HG03460 (cell line): ENCODE data around the gene GPR45.
"Not testable (repeated sequence)": the region's sequence is repeated elsewhere in the genome, so short reads cannot be mapped to it uniquely, and the experiment has no call there.

Experiments used
- ATAC-seq: cut with Tn5 transposase; IDR thresholded peaks from one replicate; pipeline ENCODE4 v1.9.1; 2021; ENCODE audit not compliant: unreplicated experiment

Gene GPR45, protein sequence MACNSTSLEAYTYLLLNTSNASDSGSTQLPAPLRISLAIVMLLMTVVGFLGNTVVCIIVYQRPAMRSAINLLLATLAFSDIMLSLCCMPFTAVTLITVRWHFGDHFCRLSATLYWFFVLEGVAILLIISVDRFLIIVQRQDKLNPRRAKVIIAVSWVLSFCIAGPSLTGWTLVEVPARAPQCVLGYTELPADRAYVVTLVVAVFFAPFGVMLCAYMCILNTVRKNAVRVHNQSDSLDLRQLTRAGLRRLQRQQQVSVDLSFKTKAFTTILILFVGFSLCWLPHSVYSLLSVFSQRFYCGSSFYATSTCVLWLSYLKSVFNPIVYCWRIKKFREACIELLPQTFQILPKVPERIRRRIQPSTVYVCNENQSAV

DNA sequence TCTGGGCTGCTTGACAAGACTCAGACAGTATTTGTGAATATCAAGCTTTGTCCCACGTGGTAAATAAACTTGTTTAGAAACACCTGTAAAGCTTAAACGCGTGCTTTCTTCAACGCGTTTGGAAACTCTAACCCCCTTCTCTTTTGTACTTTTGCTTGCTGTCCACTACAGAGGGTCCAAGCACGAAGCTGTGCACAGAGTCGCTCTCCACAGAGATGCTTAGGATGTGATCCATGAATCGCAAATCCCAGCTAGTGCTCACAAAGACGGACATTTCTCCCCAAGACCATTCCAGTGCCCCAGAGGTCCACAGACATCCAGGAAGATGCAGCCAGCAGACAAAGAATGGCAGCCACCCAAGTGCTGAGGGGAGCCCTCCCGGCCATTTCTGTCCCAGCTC, at the start of gene GPR45:
TSS of gene GPR45 (plus strand) at position 301 of the 400 bp plus-strand sequence. CDS start 116 bp downstream, outside the sequence.
- no peak for ATAC-seq

DNA sequence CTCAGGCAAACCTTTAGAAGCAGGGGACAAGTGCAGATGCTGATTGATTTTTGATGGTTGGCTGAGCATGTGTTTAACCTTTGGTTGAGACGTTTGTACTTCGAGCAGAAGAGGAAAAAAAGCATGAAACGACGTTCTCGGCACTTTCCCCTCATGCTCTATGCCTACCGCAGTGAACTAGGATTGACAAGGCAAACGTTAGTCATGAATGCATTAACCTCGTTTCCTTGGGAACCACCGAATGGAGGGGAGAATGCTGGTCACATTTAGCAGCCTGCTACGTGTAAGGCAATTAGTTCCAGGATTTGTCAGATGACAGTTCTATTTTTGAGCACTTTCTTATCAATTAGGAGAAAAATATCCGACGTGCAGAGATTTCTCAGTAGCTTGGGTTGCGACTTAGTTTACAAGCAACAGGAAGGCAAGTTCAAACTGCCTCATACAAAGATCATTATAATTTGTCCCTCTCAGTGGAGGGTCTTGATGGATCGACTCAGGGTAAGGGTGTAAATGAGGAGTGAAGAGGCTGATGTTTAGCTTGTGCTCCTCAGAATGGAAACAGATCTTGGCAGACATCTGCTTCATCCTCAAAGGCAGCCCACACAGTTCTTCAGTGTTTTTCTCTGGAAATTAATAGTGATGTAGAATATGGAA, 47.4 kb upstream of the GPR45 start:
- no peak for ATAC-seq

DNA sequence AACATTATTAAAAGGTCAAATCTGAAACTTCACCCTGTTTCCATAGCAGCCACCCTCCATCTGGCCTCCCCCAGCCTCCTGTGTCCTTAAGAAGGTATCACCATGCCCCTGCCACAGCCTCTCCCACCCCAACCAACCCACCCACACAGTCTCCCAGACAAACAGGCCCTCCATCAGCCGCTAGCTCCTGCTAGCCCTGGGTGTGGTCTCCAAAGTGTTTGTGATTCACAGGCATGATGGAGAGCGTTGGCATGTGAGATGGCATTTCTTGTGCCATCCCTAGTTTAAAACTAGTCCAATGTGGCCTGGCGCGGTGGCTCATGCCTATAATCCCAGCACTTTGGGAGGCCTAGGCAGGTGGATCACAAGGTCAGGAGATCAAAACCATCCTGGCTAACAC, 44.9 kb upstream of the GPR45 start:
- no peak for ATAC-seq

DNA sequence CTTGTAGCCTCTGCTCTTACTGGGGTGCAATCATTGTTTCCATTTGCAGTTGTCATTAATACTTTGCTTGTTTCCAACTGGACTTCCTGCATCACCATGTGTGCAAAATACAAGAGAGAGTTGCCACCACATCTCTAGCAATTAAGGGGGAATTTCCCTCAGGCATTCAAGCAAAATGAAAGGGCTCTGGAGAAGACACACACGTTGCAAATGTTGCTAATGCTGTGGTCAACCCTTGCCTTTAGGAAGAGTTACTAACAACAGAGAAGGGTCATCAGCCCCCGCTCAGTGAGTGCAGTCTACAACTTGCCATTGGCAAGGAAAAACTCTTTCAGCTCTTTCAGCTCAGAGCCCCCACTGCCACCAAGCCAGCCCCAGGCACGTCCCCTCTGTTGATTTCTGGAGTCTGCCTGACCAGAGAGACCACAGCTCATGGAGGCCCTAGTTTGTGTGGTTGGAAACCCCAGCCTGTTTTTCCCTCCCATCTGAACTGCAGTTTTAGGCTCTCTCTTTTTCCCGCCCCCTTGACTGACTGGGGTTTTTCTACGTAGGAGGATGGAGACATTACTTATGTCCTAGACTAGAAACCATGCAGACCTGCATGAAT, 25.9 kb upstream of the GPR45 start:
- ATAC-seq = no peak

DNA sequence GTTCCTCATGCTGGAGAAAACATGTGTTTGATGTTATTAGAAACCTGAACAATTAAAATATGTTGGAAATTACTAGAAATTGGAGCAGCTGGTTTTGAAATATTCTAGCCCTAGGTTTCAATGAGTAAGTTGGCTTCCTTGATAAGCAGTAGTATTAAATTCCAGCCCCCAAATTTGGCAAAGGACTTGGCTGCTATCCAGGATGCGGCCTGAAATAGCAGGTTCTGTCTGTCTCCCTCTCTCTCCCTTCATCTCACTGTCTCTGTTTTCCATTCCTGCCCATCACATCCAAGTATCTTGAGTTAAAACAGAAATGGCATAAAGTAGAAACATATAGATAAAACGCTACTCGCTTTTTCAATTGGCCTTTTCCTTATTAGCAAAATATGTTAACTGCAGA, 20.9 kb upstream of the GPR45 start:
- no peak for ATAC-seq

DNA sequence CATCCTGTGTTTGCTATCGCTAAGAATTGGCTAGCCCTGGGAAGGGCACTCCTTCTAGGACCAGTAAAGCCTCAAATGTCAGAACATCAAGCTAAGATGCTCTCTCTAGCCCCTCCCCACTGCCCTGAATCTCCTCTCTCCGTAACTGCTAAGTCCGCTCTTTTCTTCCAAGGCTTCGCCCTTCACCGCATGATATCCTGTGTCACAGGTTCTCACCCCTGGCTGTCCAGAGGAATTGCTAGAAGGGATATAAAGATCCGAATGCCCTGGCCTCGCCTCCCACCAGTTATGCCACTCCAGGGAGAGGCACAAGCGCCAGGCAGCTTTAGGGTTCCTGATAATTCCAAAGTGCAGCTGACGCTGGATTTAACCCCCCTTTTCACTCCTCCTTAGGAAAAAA, 17.1 kb upstream of the GPR45 start:
- ATAC-seq = no peak

DNA sequence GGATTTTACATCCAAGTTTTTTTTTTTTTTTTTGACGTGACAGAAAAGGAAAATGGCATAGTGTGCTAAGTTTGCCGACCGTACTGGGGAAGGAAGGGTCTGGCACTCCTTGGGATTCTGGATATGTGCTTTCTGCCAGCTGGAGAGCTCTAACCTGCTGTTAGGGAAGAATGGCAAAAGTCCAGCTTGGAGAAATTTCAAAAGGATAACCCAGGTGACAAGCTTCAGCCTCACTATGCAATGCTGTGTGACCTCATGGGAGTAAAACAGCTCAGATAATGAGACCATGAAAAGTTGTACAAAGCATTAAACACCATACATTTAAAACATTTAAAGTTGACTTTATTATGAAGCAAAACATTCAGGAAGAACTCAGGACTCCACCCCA, 10.3 kb upstream of the GPR45 start:
- ATAC-seq = no peak

DNA sequence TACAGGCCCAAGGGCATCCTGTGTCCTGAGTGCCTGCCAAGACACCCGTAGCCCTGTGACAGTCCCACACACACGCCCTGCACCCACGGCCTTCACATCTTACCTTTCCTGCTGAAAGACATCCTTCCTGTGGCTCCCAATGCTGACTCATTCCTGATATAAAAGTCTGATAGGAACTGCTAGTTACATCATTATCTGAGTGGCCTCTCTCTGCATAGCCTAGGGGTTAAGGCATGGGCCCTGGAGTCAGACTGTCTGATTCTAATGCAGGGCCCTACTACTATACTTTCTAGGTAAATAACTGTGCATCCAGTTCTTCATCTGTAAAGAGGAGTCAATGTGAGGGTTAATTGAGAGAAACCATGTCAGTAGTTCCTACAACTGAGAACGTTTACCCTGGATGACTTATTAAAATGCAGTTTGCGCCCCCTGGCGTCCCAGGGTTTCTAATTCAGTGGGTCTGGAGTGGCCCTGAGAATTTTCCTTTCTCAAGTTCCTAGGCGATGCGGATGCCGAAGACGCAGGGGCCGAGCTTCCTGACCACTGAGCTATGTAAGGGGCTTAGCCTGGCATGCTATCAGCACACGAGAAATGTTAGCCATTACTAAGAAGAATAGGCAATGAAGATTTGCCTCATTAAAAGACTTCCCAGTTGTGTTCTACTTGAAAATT, 6.0 kb upstream of the GPR45 start:
- ATAC-seq = peak; percentile 78

DNA sequence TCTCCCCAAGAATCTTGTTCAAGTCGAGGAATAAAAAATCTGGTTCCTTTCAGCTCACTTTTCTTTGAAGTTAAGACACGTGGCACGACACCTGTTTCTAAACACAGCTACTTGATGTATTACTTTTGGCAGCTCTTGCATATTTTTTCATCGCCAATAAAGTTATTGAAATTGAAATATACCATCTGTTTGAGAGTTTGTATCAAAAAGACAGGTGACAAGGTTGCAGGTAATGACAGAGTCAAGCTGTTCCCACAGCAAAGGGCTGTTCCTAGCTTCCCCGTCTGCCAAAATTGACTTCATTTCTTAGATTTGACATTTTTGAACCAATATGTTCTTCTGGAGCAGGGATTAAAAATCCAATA, 5.5 kb upstream of the GPR45 start:
- ATAC-seq = no peak

DNA sequence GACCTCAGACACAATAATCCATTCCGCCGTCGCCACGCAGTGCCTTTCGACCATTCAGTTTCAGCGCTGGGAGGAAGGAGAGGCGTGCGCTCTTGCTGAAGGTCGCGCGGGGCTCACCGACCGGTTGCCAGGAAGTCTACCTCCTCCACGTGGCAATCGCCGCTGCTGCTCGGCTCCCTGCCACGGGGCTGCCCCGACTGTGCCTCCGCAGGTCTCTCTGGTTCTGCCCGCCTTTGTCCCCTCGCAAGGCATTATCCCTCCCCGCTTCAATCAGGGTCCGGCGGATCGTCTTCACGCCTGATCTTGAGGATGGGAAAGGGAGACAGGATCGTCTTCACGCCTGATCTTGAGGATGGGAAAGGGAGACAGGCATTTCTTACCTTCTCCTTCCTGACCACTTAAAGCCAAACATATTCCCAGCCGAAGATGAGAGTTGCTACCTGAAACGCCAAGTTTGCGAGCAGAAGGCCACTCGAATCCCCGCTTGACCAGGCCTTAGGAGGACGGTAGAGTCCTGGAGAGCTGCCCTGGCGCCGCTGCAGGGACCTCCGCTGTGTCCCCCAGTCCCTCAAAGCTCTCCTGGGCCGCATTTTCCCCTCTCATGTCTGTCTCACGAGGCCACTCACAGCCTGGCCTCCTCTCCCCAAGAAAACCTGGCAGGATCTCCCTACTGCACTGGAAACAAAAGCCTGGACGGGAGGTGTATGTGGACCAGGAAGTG, 4.3 kb upstream of the GPR45 start:
- ATAC-seq = no peak

DNA sequence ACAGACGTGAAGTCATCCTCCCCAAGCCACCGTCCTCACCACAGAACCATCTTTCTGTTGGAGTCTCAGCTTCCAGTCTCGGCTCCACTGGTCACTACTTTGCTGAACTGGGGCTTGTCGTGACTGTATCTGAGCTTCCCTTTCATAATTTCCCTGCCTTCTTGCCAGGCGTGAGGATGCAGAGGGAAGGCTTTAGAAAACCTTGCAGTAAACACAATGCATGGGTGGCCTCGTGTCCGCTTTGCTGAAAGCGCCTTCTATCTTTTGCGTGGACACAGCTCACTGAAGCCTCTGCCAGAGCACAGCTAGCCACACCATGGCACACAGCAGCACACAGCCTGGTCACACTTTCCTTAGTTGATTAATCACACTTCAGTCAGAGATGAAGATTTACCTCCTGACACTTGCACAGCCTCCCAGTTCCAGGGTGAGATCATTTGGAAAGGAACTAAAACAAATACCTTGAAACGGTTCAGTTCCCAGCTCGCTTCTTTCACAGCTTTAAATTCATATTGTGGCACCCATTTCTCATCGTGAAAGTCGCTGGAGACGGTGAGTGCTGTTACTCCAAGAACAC, 2.8 kb upstream of the GPR45 start:
- ATAC-seq = no peak

DNA sequence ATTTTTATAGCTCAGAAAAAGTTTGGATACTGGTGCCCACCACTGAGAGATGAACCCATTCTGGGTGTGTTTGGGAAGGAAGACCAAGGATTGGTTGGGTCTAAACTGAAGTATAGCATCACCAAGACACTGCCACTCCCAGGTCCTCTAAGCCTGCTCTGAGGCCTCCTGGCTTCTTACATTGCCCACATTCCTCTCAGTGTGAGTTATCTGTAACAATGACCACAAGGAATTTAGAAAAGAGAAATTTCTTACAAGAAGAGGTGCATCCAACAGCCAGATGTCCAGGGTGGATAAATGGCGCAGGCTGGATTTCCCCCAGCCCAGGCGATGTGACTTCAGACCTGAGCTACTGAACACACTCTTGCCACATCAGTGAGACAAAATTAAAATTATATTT, 1.6 kb upstream of the GPR45 start:
- no peak for ATAC-seq

DNA sequence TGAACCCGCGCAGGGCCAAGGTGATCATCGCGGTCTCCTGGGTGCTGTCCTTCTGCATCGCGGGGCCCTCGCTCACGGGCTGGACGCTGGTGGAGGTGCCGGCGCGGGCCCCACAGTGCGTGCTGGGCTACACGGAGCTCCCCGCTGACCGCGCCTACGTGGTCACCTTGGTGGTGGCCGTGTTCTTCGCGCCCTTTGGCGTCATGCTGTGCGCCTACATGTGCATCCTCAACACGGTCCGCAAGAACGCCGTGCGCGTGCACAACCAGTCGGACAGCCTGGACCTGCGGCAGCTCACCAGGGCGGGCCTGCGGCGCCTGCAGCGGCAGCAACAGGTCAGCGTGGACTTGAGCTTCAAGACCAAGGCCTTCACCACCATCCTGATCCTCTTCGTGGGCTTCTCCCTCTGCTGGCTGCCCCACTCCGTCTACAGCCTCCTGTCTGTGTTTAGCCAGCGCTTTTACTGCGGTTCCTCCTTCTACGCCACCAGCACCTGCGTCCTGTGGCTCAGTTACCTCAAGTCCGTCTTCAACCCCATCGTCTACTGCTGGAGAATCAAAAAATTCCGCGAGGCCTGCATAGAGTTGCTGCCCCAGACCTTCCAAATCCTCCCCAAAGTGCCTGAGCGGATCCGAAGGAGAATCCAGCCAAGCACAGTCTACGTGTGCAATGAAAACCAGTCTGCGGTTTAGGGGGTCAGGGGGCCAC, 897 bp downstream of the GPR45 start:
- ATAC-seq = no peak

DNA sequence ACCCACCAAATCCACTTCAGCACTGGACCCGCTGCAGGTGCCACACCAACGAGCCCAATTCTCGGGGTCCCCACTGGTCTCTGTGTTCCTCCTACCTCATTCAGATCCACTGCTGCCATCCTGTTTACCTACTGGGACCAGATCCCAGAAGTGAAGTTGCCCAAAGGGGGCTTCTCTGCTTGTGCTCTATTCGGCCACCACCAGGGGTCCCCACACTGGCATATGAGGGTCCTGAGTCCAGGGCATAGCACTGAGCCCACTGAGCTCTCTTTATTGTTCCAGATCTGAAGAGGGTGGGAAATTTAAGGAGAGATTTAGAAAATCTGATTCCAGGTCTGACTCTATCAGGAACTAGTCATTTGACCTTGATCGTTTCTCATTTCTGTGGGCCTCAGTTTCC, 2.4 kb downstream of the GPR45 start:
- no peak for ATAC-seq

DNA sequence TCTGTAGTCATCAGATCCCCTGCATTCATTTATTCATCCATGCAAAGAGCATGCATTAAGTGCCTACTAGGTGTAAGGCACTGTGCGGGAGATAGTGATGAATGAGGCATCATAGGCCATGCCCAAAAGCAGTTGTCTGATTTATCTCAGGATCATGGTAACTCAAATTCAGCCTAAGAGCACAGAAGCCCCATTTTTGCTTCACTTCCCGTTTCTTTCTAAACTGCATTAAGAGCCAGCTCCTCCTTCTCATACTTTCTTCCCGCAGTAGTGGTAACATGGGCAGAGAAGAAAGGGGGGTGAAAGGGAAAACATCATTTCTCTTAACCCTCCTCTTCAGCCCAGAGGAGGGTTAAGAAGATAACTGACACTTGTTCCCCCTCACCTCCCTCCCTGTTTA, 2.9 kb downstream of the GPR45 start:
- ATAC-seq = no peak

DNA sequence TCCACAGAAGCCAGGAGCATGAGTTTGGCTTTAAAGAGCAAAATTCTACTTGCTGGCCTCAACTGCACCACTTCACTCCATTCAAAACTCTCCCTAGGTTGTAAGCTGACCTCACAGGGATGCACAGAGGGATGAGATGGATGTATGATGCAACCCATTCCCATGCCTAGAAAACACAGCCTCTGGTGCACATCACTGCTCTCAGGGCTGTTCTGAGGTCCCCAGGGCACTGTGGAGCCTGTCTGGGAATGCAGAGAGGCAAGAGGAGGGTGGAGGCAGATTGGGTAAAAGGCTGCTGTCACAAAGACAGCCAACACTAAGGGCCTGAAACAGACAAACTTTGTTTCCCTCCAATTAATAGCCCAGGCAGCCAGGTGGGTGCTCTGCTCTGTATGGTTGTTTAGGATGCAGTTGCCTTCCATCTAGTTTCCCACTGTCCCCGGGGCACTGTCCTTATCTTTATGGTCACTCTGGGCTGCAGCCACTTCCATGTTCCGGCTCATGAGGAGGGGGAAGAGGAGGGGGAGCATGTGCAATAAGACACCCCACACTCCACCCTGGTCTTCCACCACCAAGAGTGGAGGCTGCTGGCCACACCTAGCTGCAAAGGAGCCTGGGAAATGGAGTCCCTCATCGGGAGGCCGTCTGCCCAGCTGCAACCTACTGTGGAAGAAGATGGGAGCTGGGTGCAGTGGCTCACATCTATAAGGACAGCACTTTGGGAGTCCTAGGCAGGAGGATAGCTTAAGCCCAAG, 7.0 kb downstream of the GPR45 start:
- no peak for ATAC-seq

DNA sequence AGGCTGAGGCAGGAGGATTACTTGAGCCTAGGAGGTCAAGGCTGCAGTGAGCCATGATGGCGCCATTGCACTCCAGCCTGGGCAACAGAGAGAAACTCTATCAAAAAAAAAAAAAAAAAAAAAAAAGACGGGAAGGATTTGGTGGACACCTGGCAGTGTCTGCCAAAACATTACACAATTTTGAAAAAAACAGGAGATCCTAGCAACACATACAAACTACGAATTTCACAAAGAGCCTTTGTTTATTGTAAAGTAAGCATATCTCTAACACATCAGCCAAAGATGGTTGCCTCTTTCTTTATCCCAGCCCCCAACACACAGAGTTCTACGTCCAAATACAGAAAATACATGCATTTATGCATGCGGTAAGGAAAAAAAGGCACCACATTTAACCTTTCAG, 7.6 kb downstream of the GPR45 start:
- ATAC-seq = no peak

DNA sequence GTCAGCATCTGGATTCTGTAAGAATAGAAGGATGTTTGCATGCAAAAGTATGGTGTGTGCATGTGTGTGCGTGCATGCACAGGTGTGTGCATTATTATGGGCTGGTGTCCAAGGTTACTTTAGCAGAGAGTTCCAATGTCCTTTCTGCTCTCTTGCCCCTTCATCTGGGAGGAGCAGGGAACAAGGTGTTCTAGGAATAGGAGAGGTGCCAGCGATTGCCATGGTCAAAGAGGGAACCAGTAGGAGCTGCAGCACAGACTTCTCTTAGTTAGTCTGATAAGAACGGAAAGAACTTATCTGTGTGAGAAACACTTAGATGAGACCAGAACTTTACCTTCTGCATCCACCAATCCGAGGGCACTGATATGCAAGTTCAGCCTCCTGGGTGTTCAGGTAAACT, 8.3 kb downstream of the GPR45 start:
- ATAC-seq = no peak

DNA sequence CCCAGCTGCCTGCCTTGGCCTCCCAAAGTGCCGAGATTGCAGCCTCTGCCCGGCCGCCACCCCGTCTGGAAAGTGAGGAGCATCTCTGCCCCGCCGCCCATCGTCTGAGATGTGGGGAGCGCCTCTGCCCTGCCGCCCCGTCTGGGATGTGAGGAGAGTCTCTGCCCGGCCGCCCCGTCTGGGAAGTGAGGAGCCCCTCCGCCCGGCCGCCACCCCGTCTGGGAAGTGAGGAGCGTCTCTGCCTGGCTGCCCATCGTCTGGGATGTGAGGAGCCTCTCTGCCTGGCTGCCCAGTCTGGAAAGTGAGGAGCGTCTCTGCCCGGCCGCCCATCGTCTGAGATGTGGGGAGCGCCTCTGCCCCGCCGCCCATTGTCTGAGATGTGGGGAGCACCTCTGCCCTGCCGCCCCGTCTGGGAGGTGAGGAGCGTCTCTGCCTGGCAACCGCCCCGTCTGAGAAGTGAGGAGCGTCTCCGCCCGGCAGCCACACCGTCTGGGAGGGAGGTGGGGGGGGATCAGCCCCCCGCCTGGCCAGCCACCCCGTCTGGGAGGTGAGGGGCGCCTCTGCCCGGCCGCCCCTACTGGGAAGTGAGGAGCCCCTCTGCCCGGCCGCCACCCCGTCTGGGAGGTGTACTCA, 9.6 kb downstream of the GPR45 start:
- not testable (repeated sequence) for ATAC-seq
